HuH-7 (cell line): ENCODE results near the gene PPP1R7.

Source experiments
- DNase-seq: peaks from one replicate; pipeline ENCODE4 v3.0.0; 2011; ENCODE audit warnings: low spot score

Gene PPP1R7

DNA sequence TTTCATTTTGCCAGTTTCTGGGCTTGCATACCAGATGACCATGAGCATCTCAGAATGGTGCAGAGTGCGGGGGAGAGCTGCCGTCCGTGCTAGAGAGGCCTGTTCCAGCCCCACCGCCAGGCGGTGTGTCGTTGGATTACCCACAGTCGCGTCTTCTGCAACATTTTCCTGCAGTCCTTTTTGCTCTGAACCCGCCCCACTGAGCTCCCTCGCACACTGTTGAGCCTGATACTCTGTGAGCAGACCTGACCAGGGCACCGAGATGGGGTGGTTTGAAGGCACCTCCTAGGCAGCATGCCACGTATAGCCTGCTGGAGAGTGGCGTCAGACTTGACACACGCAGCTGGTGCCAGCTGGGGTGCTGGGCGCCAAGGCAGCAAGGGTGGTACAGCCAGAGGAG, 18.1 kb downstream of the PPP1R7 start:
- DNase-seq, result no peak

GRCh38 chr2:241173557-241173956, 23.3 kb downstream of the PPP1R7 start:
- no peak for DNase-seq

- DNase-seq, result no peak
Measured at GRCh38 chr2:241177526-241178334, 27.5 kb downstream of the PPP1R7 start.

GRCh38 chr2:241178961-241179360, 28.7 kb downstream of the PPP1R7 start:
- DNase-seq, result no peak

DNA sequence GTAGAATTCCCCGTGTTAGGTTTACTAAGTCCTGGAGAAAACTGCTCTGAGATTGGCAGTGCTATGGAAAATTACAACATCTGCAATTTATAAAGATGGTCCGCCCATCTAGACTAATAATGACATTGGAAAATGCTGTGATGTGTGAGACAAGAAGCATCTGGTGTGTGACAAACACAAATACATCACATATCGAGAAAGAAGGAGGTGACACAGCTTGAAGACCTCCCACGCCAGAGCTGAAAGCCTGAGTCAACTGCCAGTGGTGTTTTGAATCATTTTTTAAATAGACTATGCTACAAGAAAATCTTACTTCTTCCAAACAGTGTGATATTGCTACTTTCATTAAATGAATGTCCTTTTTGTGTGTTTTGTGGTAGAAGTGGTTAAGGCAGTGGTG, 29.6 kb downstream of the PPP1R7 start:
- no peak for DNase-seq

DNA sequence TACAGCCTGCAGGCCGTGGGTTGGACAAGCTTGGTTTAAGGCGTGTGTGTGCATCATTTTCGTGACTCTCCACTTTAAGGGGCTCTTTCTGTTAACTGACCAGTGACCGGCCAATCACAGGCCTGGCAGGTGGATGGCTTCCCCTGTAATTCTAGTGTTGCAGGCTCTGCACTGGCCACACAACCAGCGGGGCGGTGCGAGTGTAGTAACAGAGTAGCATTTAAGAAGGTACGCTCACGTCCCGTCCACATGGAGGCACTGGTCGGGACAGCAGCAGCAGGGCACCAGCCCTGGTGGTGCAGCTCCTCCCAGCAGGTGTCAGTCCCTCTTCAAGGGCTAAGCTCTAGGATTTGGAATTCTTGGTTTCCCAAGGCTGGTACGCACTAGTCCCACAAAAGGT, 30.2 kb downstream of the PPP1R7 start:
- DNase-seq, result no peak

GRCh38 chr2:241182126-241182525, 31.9 kb downstream of the PPP1R7 start:
- DNase-seq, result no peak

DNA sequence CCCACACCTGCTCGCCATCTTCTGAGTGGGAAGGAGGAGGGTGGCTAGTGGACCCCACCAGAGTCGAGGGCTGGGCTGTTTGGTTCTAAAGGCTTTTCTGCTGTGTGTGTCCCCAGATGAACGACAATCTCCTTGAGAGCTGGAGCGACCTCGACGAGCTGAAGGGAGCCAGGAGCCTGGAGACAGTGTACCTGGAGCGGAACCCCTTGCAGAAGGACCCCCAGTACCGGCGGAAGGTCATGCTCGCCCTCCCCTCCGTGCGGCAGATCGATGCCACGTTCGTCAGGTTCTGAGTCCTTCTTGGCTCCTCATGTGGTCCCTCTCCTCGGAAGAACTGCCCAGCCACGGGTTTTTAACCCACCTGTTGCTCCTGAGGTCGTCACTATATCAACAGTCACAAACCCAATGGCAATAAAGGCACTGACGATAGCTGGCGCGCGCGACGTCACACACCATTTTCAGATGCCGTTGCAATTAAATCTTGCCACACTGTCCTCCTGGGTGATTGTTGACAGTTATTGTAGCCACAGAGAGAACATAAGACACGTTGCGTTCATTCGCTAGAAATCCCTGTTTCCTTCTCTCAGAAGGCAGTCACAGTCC, 32.4 kb downstream of the PPP1R7 start:
- DNase-seq, result no peak

- DNase-seq, result no peak
Measured at GRCh38 chr2:241183221-241183620, 33.0 kb downstream of the PPP1R7 start.

- DNase-seq, result no peak
Measured at GRCh38 chr2:241184901-241185300, 34.6 kb downstream of the PPP1R7 start.

GRCh38 chr2:241185961-241186360, 35.7 kb downstream of the PPP1R7 start:
- DNase-seq, result no peak

DNA sequence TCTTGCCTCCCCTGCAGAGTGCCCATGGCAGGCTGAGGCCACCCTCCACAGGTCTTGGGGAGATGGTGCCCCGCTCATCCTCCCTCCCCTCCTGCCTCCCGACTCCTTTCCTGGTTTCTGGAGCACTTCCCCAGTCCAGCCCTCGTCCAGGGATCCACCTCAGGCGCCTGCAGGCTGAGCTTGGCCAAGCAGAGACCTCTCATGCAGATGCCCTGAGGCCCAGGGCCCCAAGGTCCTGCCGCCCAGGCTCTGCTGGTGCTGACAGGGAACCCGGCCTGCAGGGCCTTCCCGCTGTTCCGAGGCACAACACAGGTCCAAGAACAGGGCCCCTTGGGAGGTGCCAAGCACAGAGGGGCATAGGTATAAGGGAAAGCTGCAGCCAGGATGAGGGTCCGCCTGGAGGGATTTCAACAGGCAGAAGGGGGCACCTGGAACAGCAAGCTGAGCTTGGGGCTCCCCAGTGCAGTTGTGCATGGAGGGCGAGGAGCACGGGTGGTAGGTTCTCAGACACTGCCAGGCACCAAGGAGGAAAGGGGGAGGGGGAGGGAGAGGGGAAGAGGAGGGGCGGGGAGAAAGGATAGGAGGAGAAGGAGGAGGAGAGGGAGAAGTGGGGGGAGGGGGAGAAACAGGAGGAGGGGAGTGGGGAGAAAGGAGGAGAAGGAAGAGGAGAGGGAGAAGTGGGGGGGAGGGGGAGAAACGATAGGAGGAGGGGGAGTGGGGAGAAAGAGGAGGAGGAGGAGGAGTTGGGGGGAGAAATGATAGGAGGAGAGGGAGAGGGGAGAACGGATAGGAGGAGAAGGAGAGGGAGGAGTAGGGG, 37.0 kb downstream of the PPP1R7 start:
- no peak for DNase-seq

- DNase-seq, result no peak
Measured at GRCh38 chr2:241187918-241188234, 37.6 kb downstream of the PPP1R7 start.

GRCh38 chr2:241188361-241189092, 38.3 kb downstream of the PPP1R7 start, which contains the start of gene ANO7:
ANO7 (plus strand) TSS chr2:241188677; CDS start chr2:241190064, 1,387 bp downstream.
- no peak for DNase-seq

GRCh38 chr2:241189093-241189855, 39.0 kb downstream of the PPP1R7 start:
- DNase-seq, result no peak

- no peak for DNase-seq
Measured at GRCh38 chr2:241189856-241190201, 39.6 kb downstream of the PPP1R7 start.

- DNase-seq, result no peak
Measured at GRCh38 chr2:241190291-241190981, 40.2 kb downstream of the PPP1R7 start.

- no peak for DNase-seq
Measured at GRCh38 chr2:241191081-241191480, 40.8 kb downstream of the PPP1R7 start.

GRCh38 chr2:241193271-241193670, 43.0 kb downstream of the PPP1R7 start:
- DNase-seq, result no peak

GRCh38 chr2:241194811-241195210, 44.5 kb downstream of the PPP1R7 start:
- DNase-seq, result no peak
